GM23338 (cell line): ENCODE measurements around the gene SEMA4A. TPM values are rescaled to one million over a fixed set of nuclear protein-coding genes. Genes with fewer than 3 reads are reported as not detected.
A peak's percentile ranks its signal among the peaks of the same experiment; 100 is the strongest.

ENCODE experiments used
- ATAC-seq: fragments of 200-7000 bp; cut with Tn5 transposase; 3 replicates; pipeline ENCODE4 v1.9.1; 2020
- DNase-seq: peaks from one replicate; pipeline ENCODE4 v3.0.0-alpha.2; 2015; ENCODE audit warnings: low spot score
- H2AFZ ChIP-seq: fragments of 200-600 bp; sonication (generic); 2 replicates; pipeline ENCODE4 v1.8.0; 2016; ENCODE audit warnings: antibody characterized with exemption, mild to moderate bottlenecking, moderate library complexity
- H3F3A ChIP-seq: fragments of 200-600 bp; sonication (generic); replicated peaks from 2 replicates; pipeline ENCODE4 v1.8.0; 2017; ENCODE audit warnings: antibody characterized with exemption, mixed run types, low read depth
- H3K27ac ChIP-seq: fragments of 200-600 bp; sonication (generic); 2 replicates; pipeline ENCODE4 v1.6.1; 2016; ENCODE audit warnings: low read depth
- H3K27me3 ChIP-seq: fragments of 200-600 bp; sonication (generic); 2 replicates; pipeline ENCODE4 v1.8.0; 2016; ENCODE audit warnings: mild to moderate bottlenecking, mixed run types, moderate library complexity; ENCODE audit not compliant: insufficient read depth
- H3K36me3 ChIP-seq: fragments of 200-600 bp; sonication (generic); 2 replicates; pipeline ENCODE4 v1.8.0; 2016; ENCODE audit warnings: mild to moderate bottlenecking; ENCODE audit not compliant: insufficient read depth
- H3K4me1 ChIP-seq: fragments of 200-600 bp; sonication (generic); 2 replicates; pipeline ENCODE4 v1.8.0; 2016; ENCODE audit warnings: mild to moderate bottlenecking, moderate library complexity; ENCODE audit not compliant: insufficient read depth
- H3K4me2 ChIP-seq: fragments of 200-600 bp; sonication (generic); 2 replicates; pipeline ENCODE4 v1.7.1; 2017; ENCODE audit warnings: mixed run types
- H3K4me3 ChIP-seq: fragments of 200-600 bp; sonication (generic); 2 replicates; pipeline ENCODE4 v1.6.1; 2016; ENCODE audit warnings: mixed run types
- H3K79me2 ChIP-seq: fragments of 200-600 bp; sonication (generic); replicated peaks from 2 replicates; pipeline ENCODE4 v1.8.0; 2017; ENCODE audit warnings: mild to moderate bottlenecking; ENCODE audit not compliant: insufficient read depth
- H3K9me2 ChIP-seq: fragments of 200-600 bp; sonication (generic); 2 replicates; pipeline ENCODE4 v1.8.0; 2017; ENCODE audit not compliant: insufficient read depth
- H4K20me1 ChIP-seq: fragments of 200-600 bp; sonication (generic); replicated peaks from 2 replicates; pipeline ENCODE4 v1.8.0; 2017; ENCODE audit warnings: mild to moderate bottlenecking; ENCODE audit not compliant: insufficient read depth
- H3K27ac Mint-ChIP-seq: 2 replicates; pipeline ENCODE4 v1.8.0; 2020; ENCODE audit warnings: inconsistent platforms, mild to moderate bottlenecking, moderate library complexity, mixed read lengths
- H3K27me3 Mint-ChIP-seq: 3 replicates; pipeline ENCODE4 v1.8.0; 2022; ENCODE audit warnings: low read depth, mild to moderate bottlenecking, moderate library complexity, mixed read lengths, inconsistent platforms; ENCODE audit not compliant: insufficient read depth, poor library complexity
- H3K36me3 Mint-ChIP-seq: 3 replicates; pipeline ENCODE4 v1.8.0; 2021; ENCODE audit warnings: low read depth, mild to moderate bottlenecking, inconsistent platforms, moderate library complexity, mixed read lengths
- H3K4me1 Mint-ChIP-seq: 3 replicates; pipeline ENCODE4 v1.8.0; 2020; ENCODE audit warnings: mild to moderate bottlenecking, inconsistent platforms, mixed read lengths
- H3K4me3 Mint-ChIP-seq: 3 replicates; pipeline ENCODE4 v1.8.0; 2021; ENCODE audit warnings: moderate library complexity, mild to moderate bottlenecking, inconsistent platforms, mixed read lengths
- H3K9me3 Mint-ChIP-seq: 3 replicates; pipeline ENCODE4 v1.8.0; 2020; ENCODE audit warnings: moderate library complexity, mild to moderate bottlenecking, inconsistent platforms, mixed read lengths
- CTCF ChIP-seq, 2 experiments: fragments of 200-600 bp in 1 of 2; sonication (generic) in 1 of 2; conservative IDR thresholded peaks; 2 replicates each; pipeline versions ENCODE4 v1.5.1 to v1.6.1; 2016 to 2017; ENCODE audit warnings: antibody characterized with exemption in 2 of 2, low read depth in 2 of 2, mild to moderate bottlenecking in 2 of 2, moderate library complexity in 1 of 2
- JUNB ChIP-seq: IDR thresholded peaks from one replicate; pipeline ENCODE4 v1.6.1; 2016; ENCODE audit warnings: antibody characterized with exemption; ENCODE audit not compliant: unreplicated experiment
- POLR2AphosphoS5 ChIP-seq: IDR thresholded peaks from 2 replicates; pipeline ENCODE4 v1.6.1; 2016; ENCODE audit warnings: antibody characterized with exemption, low read depth
- ZNF331 ChIP-seq: fragments of 250-450 bp; sonication (Bioruptor Pico); IDR thresholded peaks from 2 replicates; pipeline ENCODE4 v1.5.0; 2020; ENCODE audit warnings: low read depth, mild to moderate bottlenecking, moderate library complexity
- polyA plus RNA-seq: library from polyadenylated mRNA; unstranded; fragments of >200 nt; fragmentation: Nextera tagmentation; extraction: Ambion mirVana; gene quantifications from 2 replicates; pipeline ENCODE4 v1.2.1, GENCODE V29; 2016
- total RNA-seq: library from RNA; depleted of rRNA; stranded (reverse); fragments of >200 nt; shearing (Covaris generic); gene quantifications from 2 replicates; pipeline ENCODE4 v1.2.3, GENCODE V29; 2014
- TF ChIP-seq, protein P1 (sequence below): fragments of 250-450 bp; sonication (Bioruptor Pico); IDR thresholded peaks from 2 replicates; pipeline ENCODE4 v1.5.0; 2020; ENCODE audit warnings: mild to moderate bottlenecking, moderate library complexity

Gene SEMA4A
- total and polyA plus RNA-seq, 2 experiments from 2014 or later = 5.5 to 20.2 TPM

- ATAC-seq (peak; percentile 38), DNase-seq (peak; percentile 75)
- Histone ChIP-seq H3K4me3 (no peak overlapping the region), H4K20me1 (no peaks in the 10 kb centered on the region), H3K4me1 (peaks cover 6% of the 10 kb centered on the region; the same call in 1 of the 2 replicates), H3K79me2 (no peaks in the 10 kb centered on the region), H3K36me3 (no peaks in the 10 kb centered on the region; the same call in 1 of the 2 replicates), H3K4me2 (no peak overlapping the region), H3K27me3 (no peaks in the 10 kb centered on the region), H3K27ac (no peak overlapping the region), H3K9me2 (no peaks in the 10 kb centered on the region), H2AFZ (no peak overlapping the region), H3F3A (0 out of 2 replicates have a peak, but pooled peaks cover 5% of the 10 kb centered on the region)
- no peak overlapping the region for H3K4me3 Mint-ChIP-seq
- H3K9me3 Mint-ChIP-seq = no peaks in the 10 kb centered on the region
- no peak overlapping the region for H3K27ac Mint-ChIP-seq
- peaks cover 22% of the 10 kb centered on the region for H3K36me3 Mint-ChIP-seq
- TF ChIP-seq ZNF331 (no peak), CTCF (conservative IDR thresholded peaks at IDR 0.05; ENCODE audit: low read depth in 2 of 2) (peak; percentile 55 to 69)
- TF ChIP-seq, protein P1, sequence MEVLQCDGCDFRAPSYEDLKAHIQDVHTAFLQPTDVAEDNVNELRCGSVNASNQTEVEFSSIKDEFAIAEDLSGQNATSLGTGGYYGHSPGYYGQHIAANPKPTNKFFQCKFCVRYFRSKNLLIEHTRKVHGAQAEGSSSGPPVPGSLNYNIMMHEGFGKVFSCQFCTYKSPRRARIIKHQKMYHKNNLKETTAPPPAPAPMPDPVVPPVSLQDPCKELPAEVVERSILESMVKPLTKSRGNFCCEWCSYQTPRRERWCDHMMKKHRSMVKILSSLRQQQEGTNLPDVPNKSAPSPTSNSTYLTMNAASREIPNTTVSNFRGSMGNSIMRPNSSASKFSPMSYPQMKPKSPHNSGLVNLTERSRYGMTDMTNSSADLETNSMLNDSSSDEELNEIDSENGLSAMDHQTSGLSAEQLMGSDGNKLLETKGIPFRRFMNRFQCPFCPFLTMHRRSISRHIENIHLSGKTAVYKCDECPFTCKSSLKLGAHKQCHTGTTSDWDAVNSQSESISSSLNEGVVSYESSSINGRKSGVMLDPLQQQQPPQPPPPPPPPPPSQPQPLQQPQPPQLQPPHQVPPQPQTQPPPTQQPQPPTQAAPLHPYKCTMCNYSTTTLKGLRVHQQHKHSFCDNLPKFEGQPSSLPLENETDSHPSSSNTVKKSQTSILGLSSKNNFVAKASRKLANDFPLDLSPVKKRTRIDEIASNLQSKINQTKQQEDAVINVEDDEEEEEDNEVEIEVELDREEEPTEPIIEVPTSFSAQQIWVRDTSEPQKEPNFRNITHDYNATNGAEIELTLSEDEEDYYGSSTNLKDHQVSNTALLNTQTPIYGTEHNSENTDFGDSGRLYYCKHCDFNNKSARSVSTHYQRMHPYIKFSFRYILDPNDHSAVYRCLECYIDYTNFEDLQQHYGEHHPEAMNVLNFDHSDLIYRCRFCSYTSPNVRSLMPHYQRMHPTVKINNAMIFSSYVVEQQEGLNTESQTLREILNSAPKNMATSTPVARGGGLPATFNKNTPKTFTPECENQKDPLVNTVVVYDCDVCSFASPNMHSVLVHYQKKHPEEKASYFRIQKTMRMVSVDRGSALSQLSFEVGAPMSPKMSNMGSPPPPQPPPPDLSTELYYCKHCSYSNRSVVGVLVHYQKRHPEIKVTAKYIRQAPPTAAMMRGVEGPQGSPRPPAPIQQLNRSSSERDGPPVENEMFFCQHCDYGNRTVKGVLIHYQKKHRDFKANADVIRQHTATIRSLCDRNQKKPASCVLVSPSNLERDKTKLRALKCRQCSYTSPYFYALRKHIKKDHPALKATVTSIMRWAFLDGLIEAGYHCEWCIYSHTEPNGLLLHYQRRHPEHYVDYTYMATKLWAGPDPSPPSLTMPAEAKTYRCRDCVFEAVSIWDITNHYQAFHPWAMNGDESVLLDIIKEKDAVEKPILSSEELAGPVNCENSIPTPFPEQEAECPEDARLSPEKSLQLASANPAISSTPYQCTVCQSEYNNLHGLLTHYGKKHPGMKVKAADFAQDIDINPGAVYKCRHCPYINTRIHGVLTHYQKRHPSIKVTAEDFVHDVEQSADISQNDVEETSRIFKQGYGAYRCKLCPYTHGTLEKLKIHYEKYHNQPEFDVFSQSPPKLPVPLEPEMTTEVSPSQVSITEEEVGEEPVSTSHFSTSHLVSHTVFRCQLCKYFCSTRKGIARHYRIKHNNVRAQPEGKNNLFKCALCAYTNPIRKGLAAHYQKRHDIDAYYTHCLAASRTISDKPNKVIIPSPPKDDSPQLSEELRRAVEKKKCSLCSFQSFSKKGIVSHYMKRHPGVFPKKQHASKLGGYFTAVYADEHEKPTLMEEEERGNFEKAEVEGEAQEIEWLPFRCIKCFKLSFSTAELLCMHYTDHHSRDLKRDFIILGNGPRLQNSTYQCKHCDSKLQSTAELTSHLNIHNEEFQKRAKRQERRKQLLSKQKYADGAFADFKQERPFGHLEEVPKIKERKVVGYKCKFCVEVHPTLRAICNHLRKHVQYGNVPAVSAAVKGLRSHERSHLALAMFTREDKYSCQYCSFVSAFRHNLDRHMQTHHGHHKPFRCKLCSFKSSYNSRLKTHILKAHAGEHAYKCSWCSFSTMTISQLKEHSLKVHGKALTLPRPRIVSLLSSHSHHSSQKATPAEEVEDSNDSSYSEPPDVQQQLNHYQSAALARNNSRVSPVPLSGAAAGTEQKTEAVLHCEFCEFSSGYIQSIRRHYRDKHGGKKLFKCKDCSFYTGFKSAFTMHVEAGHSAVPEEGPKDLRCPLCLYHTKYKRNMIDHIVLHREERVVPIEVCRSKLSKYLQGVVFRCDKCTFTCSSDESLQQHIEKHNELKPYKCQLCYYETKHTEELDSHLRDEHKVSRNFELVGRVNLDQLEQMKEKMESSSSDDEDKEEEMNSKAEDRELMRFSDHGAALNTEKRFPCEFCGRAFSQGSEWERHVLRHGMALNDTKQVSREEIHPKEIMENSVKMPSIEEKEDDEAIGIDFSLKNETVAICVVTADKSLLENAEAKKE = no peak
- peaks cover 11% of the 10 kb centered on the region for H3K4me1 Mint-ChIP-seq
- H3K27me3 Mint-ChIP-seq = peaks cover 7% of the 10 kb centered on the region
Measured at GRCh38 chr1:156136970-156137483, 16.4 kb upstream of the SEMA4A start.

DNA sequence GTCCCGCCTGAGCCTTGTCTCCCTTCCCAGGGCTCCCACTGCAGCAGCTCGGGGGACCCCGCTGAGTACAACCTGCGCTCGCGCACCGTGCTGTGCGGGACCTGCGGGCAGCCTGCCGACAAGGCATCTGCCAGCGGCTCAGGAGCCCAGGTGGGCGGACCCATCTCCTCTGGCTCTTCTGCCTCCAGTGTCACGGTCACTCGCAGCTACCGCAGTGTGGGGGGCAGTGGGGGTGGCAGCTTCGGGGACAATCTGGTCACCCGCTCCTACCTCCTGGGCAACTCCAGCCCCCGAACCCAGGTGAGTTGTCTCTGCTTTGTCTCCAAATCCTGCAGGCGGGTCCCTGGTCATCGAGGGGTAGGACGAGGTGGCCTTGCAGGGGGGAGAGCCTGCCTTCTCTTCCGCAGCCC is 14.9 kb upstream of the SEMA4A start:
- peaks cover 6% of the 10 kb centered on the region; the same call in 1 of the 2 replicates for H3K4me1 ChIP-seq
- H3K79me2 ChIP-seq = no peaks in the 10 kb centered on the region
- DNase-seq (no peak), ATAC-seq (no peak)
- H3K4me2 ChIP-seq = no peak overlapping the region
- peaks cover 22% of the 10 kb centered on the region for H3K36me3 Mint-ChIP-seq
- H3K9me3 Mint-ChIP-seq = no peaks in the 10 kb centered on the region
- no peaks in the 10 kb centered on the region for H3K27me3 ChIP-seq
- H3K4me1 Mint-ChIP-seq = peaks cover 11% of the 10 kb centered on the region
- no peaks in the 10 kb centered on the region for H3K9me2 ChIP-seq
- H3K4me3 ChIP-seq = no peak overlapping the region
- TF ChIP-seq POLR2AphosphoS5 = no peak
- no peak for TF ChIP-seq JUNB
- no peak for TF ChIP-seq CTCF (conservative IDR thresholded peaks at IDR 0.05; ENCODE audit: low read depth in 2 of 2)
- H2AFZ ChIP-seq = no peak overlapping the region
- H3K36me3 ChIP-seq = no peaks in the 10 kb centered on the region; the same call in 1 of the 2 replicates
- no peak overlapping the region for H3K4me3 Mint-ChIP-seq
- no peak overlapping the region for H3K27ac Mint-ChIP-seq
- no peaks in the 10 kb centered on the region for H4K20me1 ChIP-seq
- 0 out of 2 replicates have a peak, but pooled peaks cover 5% of the 10 kb centered on the region for H3F3A ChIP-seq
- H3K27me3 Mint-ChIP-seq = peaks cover 7% of the 10 kb centered on the region
- no peak overlapping the region for H3K27ac ChIP-seq
